ENCODE measurements around the gene RFX1. TPM values are rescaled to one million over a fixed set of nuclear protein-coding genes. Genes with fewer than 3 reads are reported as not detected.

Gene RFX1
- total and polyA plus RNA-seq, 2 of the 13 experiments (the other 11 are each of a cell fraction or from before 2014, with no cell fraction given), result 1.1 to 1.3 TPM

DNA sequence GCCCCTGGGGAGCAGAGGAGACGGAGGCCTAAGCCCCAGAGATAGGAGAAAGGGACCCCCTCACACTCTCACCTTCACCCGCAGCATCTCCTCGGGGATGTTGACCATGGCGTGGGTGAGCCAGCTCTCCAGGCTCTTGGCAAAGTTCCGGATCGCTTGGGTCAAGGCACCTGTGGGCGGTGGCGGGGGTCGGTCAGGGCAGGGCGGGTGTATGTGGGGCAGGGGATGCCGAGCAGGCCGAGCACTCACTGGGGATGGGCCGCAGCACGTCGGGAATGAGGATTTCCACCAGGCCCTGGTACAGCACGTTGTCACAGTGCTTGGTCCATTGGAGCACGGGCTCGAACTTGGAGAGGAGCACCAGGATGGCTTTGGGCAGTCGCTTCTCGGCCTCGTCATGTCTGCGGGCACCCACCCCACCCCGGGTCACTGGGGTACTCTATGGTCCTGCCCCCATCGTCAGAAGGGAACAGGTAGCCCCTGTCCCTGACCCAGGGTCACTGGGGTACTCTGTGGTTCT, 40.7 kb downstream of the RFX1 start:
- ChIA-PET CTCF (ENCODE audit: low intra/inter-chr PET ratio, low total read pairs) (no interaction called here), POLR2A (no interaction called here)
- Histone ChIP-seq H2AFZ (ENCODE audit: low read length) (no peak overlapping the region), H3K4me2 (ENCODE audit: low read depth, low read length) (no peak overlapping the region), H3K4me3 (replicated peaks in 1 of 3; ENCODE audit: insufficient read depth in 1 of 3, low read depth in 2 of 3, low read length in 3 of 3) (no peak overlapping the region), H3K36me3 (replicated peaks in 1 of 2; ENCODE audit: control insufficient read depth in 1 of 2, insufficient read depth in 2 of 2, low read length in 2 of 2) (peaks cover 12 to 41% of the 10 kb centered on the region in 2 experiments), H3K79me2 (ENCODE audit: insufficient read depth, low read length) (no peaks in the 10 kb centered on the region), H3K4me1 (ENCODE audit: insufficient read depth, low read length) (no peaks in the 10 kb centered on the region), H4K20me1 (ENCODE audit: insufficient read depth, low read length) (no peaks in the 10 kb centered on the region), H3K9ac (ENCODE audit: insufficient read depth, low read depth, low read length) (no peak overlapping the region), H3K27me3 (ENCODE audit: control insufficient read depth in 1 of 2, insufficient read depth in 2 of 2, low read length in 2 of 2) (no peaks in the 10 kb centered on the region), H3K9me3 (ENCODE audit: low read length) (no peaks in the 10 kb centered on the region), H3K27ac (ENCODE audit: extremely low read length, insufficient read depth, low read length) (no peak overlapping the region)
- 100% methylated on average over 18 of the region's 24 CpGs for WGBS (ENCODE audit: low lambda C conversion rate)
- intact Hi-C loops (cut with micrococcal nuclease; ENCODE audit: unreplicated experiment), result no loop called here
- in situ Hi-C loops (cut with HindIII; ENCODE audit: extremely low pct_ligation_motif_present, low pct_unique_long_range_greater_than_20kb), result no loop called here
- FAIRE-seq (no peak), ATAC-seq (no peak), DNase-seq (ENCODE audit: low spot score) (no peak)
- no peak for TF ChIP-seq MTF2 (CRISPR knock-in tag; IDR thresholded peaks at IDR 0.05; ENCODE audit: borderline replicate concordance)
- TF ChIP-seq NFE2L1 (CRISPR knock-in tag; IDR thresholded peaks at IDR 0.05; ENCODE audit: borderline replicate concordance), result no peak
- no peak for TF ChIP-seq TAF1 (CRISPR knock-in tag; IDR thresholded peaks at IDR 0.05)
- no peak for TF ChIP-seq GABPA (IDR thresholded peaks at IDR 0.05; ENCODE audit: low read depth, low read length)
- no peak for TF ChIP-seq GABPA (CRISPR knock-in tag; IDR thresholded peaks at IDR 0.05; ENCODE audit: low read depth)
- no peak for TF ChIP-seq ZNF75D (CRISPR knock-in tag; IDR thresholded peaks at IDR 0.05; ENCODE audit: borderline replicate concordance)
- no peak for TF ChIP-seq PAF1 (CRISPR knock-in tag; IDR thresholded peaks at IDR 0.05)
- TF ChIP-seq ZNF816 (CRISPR knock-in tag; IDR thresholded peaks at IDR 0.05; ENCODE audit: borderline replicate concordance), result no peak
- TF ChIP-seq SP1 (IDR thresholded peaks at IDR 0.05), result no peak
- TF ChIP-seq SP1 (CRISPR knock-in tag; IDR thresholded peaks at IDR 0.05), result no peak
- no peak for TF ChIP-seq ZNF292 (CRISPR knock-in tag; IDR thresholded peaks at IDR 0.05; ENCODE audit: borderline replicate concordance, low read depth)
- no TSS peak for BruUV-seq (replicated peaks)

DNA sequence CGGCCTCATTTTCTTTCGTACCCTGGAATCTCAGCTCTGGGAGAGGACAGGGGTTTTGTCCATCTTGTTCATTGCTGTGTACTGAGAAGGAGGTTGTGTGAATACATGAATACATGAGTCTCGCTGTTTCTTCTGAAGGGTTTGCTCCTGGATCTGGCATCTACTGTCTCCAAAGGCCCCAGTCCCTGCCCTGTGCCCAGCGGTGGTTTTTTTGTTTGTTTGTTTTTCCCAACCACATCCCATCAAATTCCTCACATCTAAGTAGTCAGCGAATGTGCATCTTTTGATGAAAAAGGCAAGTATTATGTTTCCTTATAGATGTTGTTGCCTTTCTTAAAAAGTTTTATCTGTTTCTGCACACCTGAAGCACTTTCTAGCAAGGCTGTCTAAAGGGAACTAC, 41.3 kb downstream of the RFX1 start:
- Histone ChIP-seq H3K27me3 (ENCODE audit: control insufficient read depth in 1 of 2, insufficient read depth in 2 of 2, low read length in 2 of 2) (no peaks in the 10 kb centered on the region), H3K9ac (ENCODE audit: insufficient read depth, low read depth, low read length) (no peak overlapping the region), H2AFZ (ENCODE audit: low read length) (no peak overlapping the region), H3K4me1 (ENCODE audit: insufficient read depth, low read length) (no peaks in the 10 kb centered on the region), H3K4me2 (ENCODE audit: low read depth, low read length) (no peak overlapping the region), H3K4me3 (replicated peaks in 1 of 3; ENCODE audit: insufficient read depth in 1 of 3, low read depth in 2 of 3, low read length in 3 of 3) (no peak overlapping the region), H4K20me1 (ENCODE audit: insufficient read depth, low read length) (no peaks in the 10 kb centered on the region), H3K9me3 (ENCODE audit: low read length) (no peaks in the 10 kb centered on the region), H3K79me2 (ENCODE audit: insufficient read depth, low read length) (no peaks in the 10 kb centered on the region), H3K27ac (ENCODE audit: extremely low read length, insufficient read depth, low read length) (no peak overlapping the region), H3K36me3 (replicated peaks in 1 of 2; ENCODE audit: control insufficient read depth in 1 of 2, insufficient read depth in 2 of 2, low read length in 2 of 2) (peaks cover 16 to 42% of the 10 kb centered on the region in 2 experiments)
- no peak for DNase-seq (ENCODE audit: low spot score)
- TSS peak; percentile 45 for BruUV-seq (replicated peaks)
- in situ Hi-C loops (cut with HindIII; ENCODE audit: extremely low pct_ligation_motif_present, low pct_unique_long_range_greater_than_20kb) (no loop called here), intact Hi-C loops (cut with micrococcal nuclease; ENCODE audit: unreplicated experiment) (no loop called here)
- ChIA-PET CTCF (ENCODE audit: low intra/inter-chr PET ratio, low total read pairs) (no interaction called here), POLR2A (no interaction called here)
- WGBS (ENCODE audit: low lambda C conversion rate), result 93% methylated on average over 5 of the region's 5 CpGs
- FAIRE-seq, result no peak
- ATAC-seq, result no peak
- TF ChIP-seq NFE2L1 (CRISPR knock-in tag; IDR thresholded peaks at IDR 0.05; ENCODE audit: borderline replicate concordance) (no peak), EHMT2 (IDR thresholded peaks at IDR 0.05; ENCODE audit: borderline replicate concordance, low read depth, low read length) (no peak), ARNT2 (CRISPR knock-in tag; IDR thresholded peaks at IDR 0.05; ENCODE audit: low read depth) (no peak), BHLHE40 (IDR thresholded peaks at IDR 0.05; ENCODE audit: low read length) (no peak), ZBTB20 (CRISPR knock-in tag; IDR thresholded peaks at IDR 0.05; ENCODE audit: borderline replicate concordance, low read depth) (no peak), AGO2 (optimal IDR thresholded peaks at IDR 0.05; ENCODE audit: low read depth, low read length) (no peak), MBD4 (IDR thresholded peaks at IDR 0.05; ENCODE audit: borderline replicate concordance, low read length) (no peak), ZNF326 (CRISPR knock-in tag; IDR thresholded peaks at IDR 0.05; ENCODE audit: borderline replicate concordance) (no peak), STAG1 (CRISPR knock-in tag; IDR thresholded peaks at IDR 0.05) (no peak)
- TF ChIP-seq, protein P1, sequence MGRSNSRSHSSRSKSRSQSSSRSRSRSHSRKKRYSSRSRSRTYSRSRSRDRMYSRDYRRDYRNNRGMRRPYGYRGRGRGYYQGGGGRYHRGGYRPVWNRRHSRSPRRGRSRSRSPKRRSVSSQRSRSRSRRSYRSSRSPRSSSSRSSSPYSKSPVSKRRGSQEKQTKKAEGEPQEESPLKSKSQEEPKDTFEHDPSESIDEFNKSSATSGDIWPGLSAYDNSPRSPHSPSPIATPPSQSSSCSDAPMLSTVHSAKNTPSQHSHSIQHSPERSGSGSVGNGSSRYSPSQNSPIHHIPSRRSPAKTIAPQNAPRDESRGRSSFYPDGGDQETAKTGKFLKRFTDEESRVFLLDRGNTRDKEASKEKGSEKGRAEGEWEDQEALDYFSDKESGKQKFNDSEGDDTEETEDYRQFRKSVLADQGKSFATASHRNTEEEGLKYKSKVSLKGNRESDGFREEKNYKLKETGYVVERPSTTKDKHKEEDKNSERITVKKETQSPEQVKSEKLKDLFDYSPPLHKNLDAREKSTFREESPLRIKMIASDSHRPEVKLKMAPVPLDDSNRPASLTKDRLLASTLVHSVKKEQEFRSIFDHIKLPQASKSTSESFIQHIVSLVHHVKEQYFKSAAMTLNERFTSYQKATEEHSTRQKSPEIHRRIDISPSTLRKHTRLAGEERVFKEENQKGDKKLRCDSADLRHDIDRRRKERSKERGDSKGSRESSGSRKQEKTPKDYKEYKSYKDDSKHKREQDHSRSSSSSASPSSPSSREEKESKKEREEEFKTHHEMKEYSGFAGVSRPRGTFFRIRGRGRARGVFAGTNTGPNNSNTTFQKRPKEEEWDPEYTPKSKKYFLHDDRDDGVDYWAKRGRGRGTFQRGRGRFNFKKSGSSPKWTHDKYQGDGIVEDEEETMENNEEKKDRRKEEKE (IDR thresholded peaks at IDR 0.05), result no peak
